Measurements from ENCODE around the gene FSD2. TPM values are rescaled to one million over a fixed set of nuclear protein-coding genes. Genes with fewer than 3 reads are reported as not detected.

The FSD2 gene
- total and polyA plus RNA-seq, 10 of the 15 experiments (the other 5 are each of a cell fraction or from before 2014, with no cell fraction given), result under 0.01 to 0.39 (median 0.07) TPM; not detected in 3

- CTCF ChIA-PET, result interaction anchor here (0.9 to 2.1 kb wide), 4 partner anchors 16 to 298 kb away, joined by 3 to 10 read pairs (median 6); partner anchors contain the start of gene C15orf40
- FAIRE-seq, result no peak
- peaks cover 20 to 37% of the 10 kb centered on the region in 2 experiments for H3K36me3 ChIP-seq (ENCODE audit: control insufficient read depth in 2 of 2, insufficient read depth in 2 of 2, low read length in 1 of 2)
- TF ChIP-seq ZSCAN29 (IDR thresholded peaks at IDR 0.05), result no peak
- TF ChIP-seq RCOR1 (conservative IDR thresholded peaks at IDR 0.05; ENCODE audit: low read depth, low read length), result no peak
- TF ChIP-seq KLF5 (IDR thresholded peaks at IDR 0.05; ENCODE audit: partially characterized antibody), result no peak
- TF ChIP-seq HDAC6 (IDR thresholded peaks at IDR 0.05; ENCODE audit: unreplicated experiment), result no peak
- TF ChIP-seq NR2C2 (IDR thresholded peaks at IDR 0.05; ENCODE audit: borderline replicate concordance, control insufficient read depth, insufficient read length, low read depth), result no peak
- no peak for TF ChIP-seq CHD1 (IDR thresholded peaks at IDR 0.05; ENCODE audit: low read depth, low read length)
- TF ChIP-seq ZNF592 (IDR thresholded peaks at IDR 0.05), result no peak
- TF ChIP-seq SREBF1 (IDR thresholded peaks at IDR 0.05; ENCODE audit: low read length), result no peak
- no peak for TF ChIP-seq CTCF (IDR thresholded peaks at IDR 0.05 in 2 of 3, conservative IDR thresholded peaks at IDR 0.05 in 1 of 3; ENCODE audit: control insufficient read depth in 2 of 3, extremely low read depth in 1 of 3, insufficient read depth in 1 of 3, low read depth in 3 of 3, low read length in 3 of 3)
- no peak for TF ChIP-seq PKNOX1 (IDR thresholded peaks at IDR 0.05)
- no peak for TF ChIP-seq MAX (IDR thresholded peaks at IDR 0.05; ENCODE audit: low read depth, low read length)
- no peak for TF ChIP-seq MEF2A (IDR thresholded peaks at IDR 0.05; ENCODE audit: insufficient read depth, low read depth, low read length)
- no peak for TF ChIP-seq GABPA (IDR thresholded peaks at IDR 0.05; ENCODE audit: low read depth)
- TF ChIP-seq KAT2A (conservative IDR thresholded peaks at IDR 0.05; ENCODE audit: control insufficient read depth, low read depth, low read length), result no peak
- TF ChIP-seq EGR1 (IDR thresholded peaks at IDR 0.05; ENCODE audit: borderline replicate concordance in 1 of 2, low read depth in 2 of 2, low read length in 2 of 2), result no peak
- no peak for TF ChIP-seq RAD51 (IDR thresholded peaks at IDR 0.05)
- TF ChIP-seq SUZ12 (IDR thresholded peaks at IDR 0.05; ENCODE audit: unreplicated experiment), result no peak
- no peak for TF ChIP-seq EED (IDR thresholded peaks at IDR 0.05; ENCODE audit: low read depth)
These were observed 23.4 kb upstream of the FSD2 start for GRCh38 chr15:82829234-82829633.

More at GRCh38 chr15:82829234-82829633, 23.4 kb upstream of the FSD2 start:
- H3K4me3 ChIP-seq, result no peak overlapping the region
- H3K27ac ChIP-seq (ENCODE audit: control insufficient read depth, insufficient read depth), result no peak overlapping the region
- RAD21 ChIA-PET (ENCODE audit: unreplicated experiment), result no interaction called here
- no peaks in the 10 kb centered on the region for H3K27me3 ChIP-seq (replicated peaks in 1 of 2; ENCODE audit: control insufficient read depth in 2 of 2, insufficient read depth in 2 of 2, low read length in 1 of 2)
- H2AFZ ChIP-seq (ENCODE audit: control insufficient read depth, low read depth, low read length), result no peak overlapping the region
- SMC1A ChIA-PET (ENCODE audit: uncharacterized antibody, unreplicated experiment), result interaction anchor here (0.9 to 1.1 kb wide), 2 partner anchors 17 to 79 kb away, joined by 3 read pairs; no protein-coding TSS in a partner anchor
- peaks cover 18% of the 10 kb centered on the region for H3K4me1 ChIP-seq (ENCODE audit: control insufficient read depth, insufficient read depth, low read length)
- 94% methylated on average over 4 of the region's 4 CpGs for WGBS (ENCODE audit: insufficient coverage, insufficient replicate concordance, low lambda C conversion rate, missing lambda C conversion rate)
- no peak for DNase-seq (ENCODE audit: low read depth, low spot score)
- H3K79me2 ChIP-seq (ENCODE audit: control insufficient read depth, insufficient read depth, low read length), result no peaks in the 10 kb centered on the region
- in situ Hi-C loops (cut with MboI) (no loop called here), intact Hi-C loops (cut with micrococcal nuclease; ENCODE audit: unreplicated experiment) (no loop called here)
- no peaks in the 10 kb centered on the region for H3K9me3 ChIP-seq (replicated peaks; ENCODE audit: control insufficient read depth, insufficient read depth, low read length)
- no peak for ATAC-seq
- POLR2A ChIA-PET, result no interaction called here
- BruUV-seq (replicated peaks), result no TSS peak
- H3K9ac ChIP-seq (ENCODE audit: control insufficient read depth, insufficient read depth, low read length), result no peak overlapping the region
- H3K4me2 ChIP-seq (ENCODE audit: control insufficient read depth, insufficient read depth), result no peak overlapping the region
- H4K20me1 ChIP-seq (ENCODE audit: control insufficient read depth, insufficient read depth), result peaks cover 6% of the 10 kb centered on the region; the same call in 1 of the 2 replicates

All from GM12878 (cell line).